HG03571 (cell line): ENCODE data around the gene POU2F3.

Source experiments
- ATAC-seq: cut with Tn5 transposase; IDR thresholded peaks from one replicate; pipeline ENCODE4 v1.9.1; 2021; ENCODE audit not compliant: unreplicated experiment

POU2F3 gene

GRCh38 chr11:120337355-120338106, 97.6 kb downstream of the POU2F3 start:
- no peak for ATAC-seq

- ATAC-seq = no peak
Measured at GRCh38 chr11:120338107-120338933, 98.4 kb downstream of the POU2F3 start.

GRCh38 chr11:120339394-120339890, 99.5 kb downstream of the POU2F3 start:
- no peak for ATAC-seq

- no peak for ATAC-seq
Measured at GRCh38 chr11:120340529-120340928, 100.6 kb downstream of the POU2F3 start.

GRCh38 chr11:120342226-120342625, 102.3 kb downstream of the POU2F3 start:
- ATAC-seq = no peak

GRCh38 chr11:120342678-120343077, 102.7 kb downstream of the POU2F3 start:
- ATAC-seq = no peak

- ATAC-seq = peak; percentile 64
Measured at GRCh38 chr11:120343429-120343828, 103.5 kb downstream of the POU2F3 start.

- ATAC-seq = peak; percentile 78
Measured at GRCh38 chr11:120344302-120345004, 104.5 kb downstream of the POU2F3 start.

- ATAC-seq = no peak
Measured at GRCh38 chr11:120346233-120346632, 106.3 kb downstream of the POU2F3 start.

- no peak for ATAC-seq
Measured at GRCh38 chr11:120350637-120351036, 110.7 kb downstream of the POU2F3 start.

- no peak for ATAC-seq
Measured at GRCh38 chr11:120352405-120352804, 112.5 kb downstream of the POU2F3 start.

GRCh38 chr11:120354068-120354467, 114.1 kb downstream of the POU2F3 start:
- ATAC-seq = no peak

- ATAC-seq = no peak
Measured at GRCh38 chr11:120354779-120355178, 114.8 kb downstream of the POU2F3 start.

- no peak for ATAC-seq
Measured at GRCh38 chr11:120357620-120358019, 117.7 kb downstream of the POU2F3 start.

- no peak for ATAC-seq
Measured at GRCh38 chr11:120358729-120359128, 118.8 kb downstream of the POU2F3 start.

GRCh38 chr11:120363436-120363835, 123.5 kb downstream of the POU2F3 start:
- ATAC-seq = no peak

- ATAC-seq = no peak
Measured at GRCh38 chr11:120365512-120365911, 125.6 kb downstream of the POU2F3 start.
